IMR-90 (cell line): Measurements from ENCODE around the gene GAS7. TPM values are rescaled to one million over a fixed set of nuclear protein-coding genes. Genes with fewer than 3 reads are reported as not detected.

ENCODE experiments used
- ATAC-seq: fragments of 200-7000 bp; cut with Tn5 transposase; 2 replicates; pipeline ENCODE4 v1.9.1; 2020; ENCODE audit warnings: low read depth, mild to moderate bottlenecking, moderate library complexity
- BruUV-seq: library from RNA; stranded (reverse); fragments of 400-500 nt; replicated peaks from 2 replicates; lab custom pipeline; 2021; lab: Mats Ljungman, UMichigan
- CTCF ChIA-PET: fragments of 300-600 bp; formaldehyde crosslinking; extraction: SDS; loops from one replicate; lab custom pipeline; 2021; ENCODE audit warnings: antibody characterized with exemption; lab: Yijun Ruan, JAX
- POLR2A ChIA-PET: fragments of 300-600 bp; sonication (Branson Sonifier 250); formaldehyde crosslinking; loops from one replicate; lab custom pipeline; 2022; ENCODE audit warnings: antibody characterized with exemption; ENCODE audit not compliant: unreplicated experiment; lab: Charles Lee
- DNase-seq: peaks from one replicate; pipeline ENCODE4 v3.0.0; 2013
- H2AFZ ChIP-seq: replicated peaks from 2 replicates; pipeline ENCODE3; 2013; ENCODE audit warnings: low read length, mild to moderate bottlenecking; ENCODE audit not compliant: poor library complexity
- H2AK5ac ChIP-seq: 2 replicates; pipeline ENCODE4 v1.6.1; 2013; ENCODE audit warnings: low read depth, low read length, inconsistent platforms
- H2AK9ac ChIP-seq: replicated peaks from 2 replicates; pipeline ENCODE3; 2013; ENCODE audit warnings: mild to moderate bottlenecking, low read depth, low read length, moderate library complexity; ENCODE audit not compliant: poor library complexity
- H2BK120ac ChIP-seq: 2 replicates; pipeline ENCODE4 v1.6.1; 2013; ENCODE audit warnings: low read depth, low read length, inconsistent platforms
- H2BK15ac ChIP-seq: 3 replicates; pipeline ENCODE4 v1.6.1; 2013; ENCODE audit warnings: low read depth, low read length, inconsistent platforms
- H2BK20ac ChIP-seq: 2 replicates; pipeline ENCODE4 v1.6.1; 2013; ENCODE audit warnings: low read depth, mild to moderate bottlenecking, inconsistent platforms, low read length, moderate library complexity
- H2BK5ac ChIP-seq: 2 replicates; pipeline ENCODE4 v1.6.1; 2013; ENCODE audit warnings: mild to moderate bottlenecking, low read depth, low read length, inconsistent platforms; ENCODE audit not compliant: poor library complexity, severe bottlenecking
- H3K14ac ChIP-seq: replicated peaks from 2 replicates; pipeline ENCODE4 v1.6.1; 2013; ENCODE audit warnings: low read depth, low read length, inconsistent platforms
- H3K18ac ChIP-seq: 2 replicates; pipeline ENCODE4 v1.6.1; 2013; ENCODE audit warnings: low read depth, low read length, control low read depth
- H3K23ac ChIP-seq: 2 replicates; pipeline ENCODE4 v1.6.1; 2013; ENCODE audit warnings: low read depth, low read length, inconsistent platforms
- H3K27ac ChIP-seq: 2 replicates; pipeline ENCODE4 v1.5.1; 2013; ENCODE audit warnings: mild to moderate bottlenecking, control low read depth, low read length; ENCODE audit not compliant: insufficient read depth
- H3K27me3 ChIP-seq: 2 replicates; pipeline ENCODE4 v1.6.1; 2013; ENCODE audit warnings: low read length; ENCODE audit not compliant: control insufficient read depth, insufficient read depth
- H3K36me3 ChIP-seq: 2 replicates; pipeline ENCODE4 v1.6.1; 2013; ENCODE audit warnings: low read length, mixed read lengths; ENCODE audit not compliant: control insufficient read depth, insufficient read depth
- H3K4ac ChIP-seq: 2 replicates; pipeline ENCODE4 v1.6.1; 2013; ENCODE audit warnings: low read depth, low read length, inconsistent platforms
- H3K4me1 ChIP-seq: 2 replicates; pipeline ENCODE4 v1.6.1; 2013; ENCODE audit warnings: low read length, mixed read lengths; ENCODE audit not compliant: control insufficient read depth, insufficient read depth
- H3K4me2 ChIP-seq: 2 replicates; pipeline ENCODE4 v1.6.1; 2013; ENCODE audit warnings: low read depth, mild to moderate bottlenecking, control low read depth, low read length, moderate library complexity
- H3K4me3 ChIP-seq: 2 replicates; pipeline ENCODE4 v1.5.1; 2013; ENCODE audit warnings: low read depth, mild to moderate bottlenecking, control low read depth, low read length, moderate library complexity; ENCODE audit not compliant: insufficient read depth
- H3K56ac ChIP-seq: 2 replicates; pipeline ENCODE4 v1.6.1; 2013; ENCODE audit warnings: low read length, inconsistent platforms; ENCODE audit not compliant: insufficient read depth; ENCODE audit errors: extremely low read depth
- H3K79me1 ChIP-seq, 2 experiments: 2 replicates each; pipeline ENCODE4 v1.6.1; 2013; ENCODE audit warnings: low read length in 2 of 2, inconsistent platforms in 1 of 2, low read depth in 1 of 2
- H3K9ac ChIP-seq: 2 replicates; pipeline ENCODE4 v1.6.1; 2013; ENCODE audit warnings: low read depth, low read length, control low read depth
- H3K9me1 ChIP-seq: 2 replicates; pipeline ENCODE4 v1.6.1; 2013; ENCODE audit warnings: low read length, inconsistent platforms; ENCODE audit not compliant: insufficient read depth
- H3K9me3 ChIP-seq: 2 replicates; pipeline ENCODE4 v1.6.1; 2013; ENCODE audit warnings: low read length; ENCODE audit not compliant: control insufficient read depth, insufficient read depth
- H4K20me1 ChIP-seq: 2 replicates; pipeline ENCODE4 v1.6.1; 2013; ENCODE audit warnings: low read length, inconsistent platforms; ENCODE audit not compliant: insufficient read depth
- H4K5ac ChIP-seq: 2 replicates; pipeline ENCODE4 v1.6.1; 2013; ENCODE audit warnings: mild to moderate bottlenecking, low read depth, low read length, control low read depth
- H4K8ac ChIP-seq, 2 experiments: 2 replicates each; pipeline ENCODE4 v1.6.1; 2013; ENCODE audit warnings: low read depth in 2 of 2, low read length in 2 of 2, control low read depth in 1 of 2, inconsistent platforms in 1 of 2
- H4K91ac ChIP-seq: 2 replicates; pipeline ENCODE4 v1.6.1; 2013; ENCODE audit warnings: low read depth, low read length, inconsistent platforms; ENCODE audit not compliant: insufficient read depth
- BHLHE40 ChIP-seq: fragments of 150-350 bp; IDR thresholded peaks from 2 replicates; pipeline ENCODE4 v1.6.1; 2016; ENCODE audit warnings: mild to moderate bottlenecking, low read depth, low read length
- CEBPB ChIP-seq: IDR thresholded peaks from 2 replicates; pipeline ENCODE4 v1.6.1; 2012; ENCODE audit warnings: low read depth, low read length, improper control_type of control experiment
- CHD1 ChIP-seq: IDR thresholded peaks from 2 replicates; pipeline ENCODE4 v1.6.1; 2012; ENCODE audit warnings: low read depth, low read length, improper control_type of control experiment
- CTCF ChIP-seq: conservative IDR thresholded peaks from 2 replicates; pipeline ENCODE4 v1.5.1; 2012; ENCODE audit warnings: mild to moderate bottlenecking, low read depth, low read length, improper control_type of control experiment
- ELK1 ChIP-seq: fragments of 150-350 bp; IDR thresholded peaks from 2 replicates; pipeline ENCODE4 v1.6.1; 2016; ENCODE audit warnings: low read depth, mild to moderate bottlenecking, low read length, moderate library complexity, borderline replicate concordance
- MAFK ChIP-seq: IDR thresholded peaks from 2 replicates; pipeline ENCODE4 v1.6.1; 2012; ENCODE audit warnings: low read depth, low read length, improper control_type of control experiment
- MXI1 ChIP-seq: IDR thresholded peaks from 2 replicates; pipeline ENCODE4 v1.6.1; 2012; ENCODE audit warnings: low read depth, mild to moderate bottlenecking, low read length, moderate library complexity, borderline replicate concordance
- NFE2L2 ChIP-seq: fragments of 150-350 bp; IDR thresholded peaks from 2 replicates; pipeline ENCODE4 v1.6.1; 2016; ENCODE audit warnings: low read depth, mild to moderate bottlenecking, low read length
- POLR2A ChIP-seq: IDR thresholded peaks from 2 replicates; pipeline ENCODE4 v1.6.1; 2012; ENCODE audit warnings: mild to moderate bottlenecking, low read depth, low read length
- RAD21 ChIP-seq: IDR thresholded peaks from 2 replicates; pipeline ENCODE4 v1.6.1; 2012; ENCODE audit warnings: low read length, improper control_type of control experiment
- RCOR1 ChIP-seq: IDR thresholded peaks from 2 replicates; pipeline ENCODE4 v1.6.1; 2012; ENCODE audit warnings: mild to moderate bottlenecking, low read length, improper control_type of control experiment; ENCODE audit not compliant: insufficient replicate concordance
- RFX5 ChIP-seq: IDR thresholded peaks from 2 replicates; pipeline ENCODE4 v1.8.0; 2012; ENCODE audit warnings: low read depth, mild to moderate bottlenecking, low read length, moderate library complexity
- SMC3 ChIP-seq: fragments of 150-350 bp; IDR thresholded peaks from 2 replicates; pipeline ENCODE4 v1.6.1; 2016; ENCODE audit warnings: low read depth, mild to moderate bottlenecking, antibody characterized with exemption, low read length, moderate library complexity
- WGBS, 2 experiments: methylation state at CpG; one replicate each; pipeline versions ENCODE4 v1.1.5 to v1.1.7; 2013; ENCODE audit warnings: missing lambda C conversion rate in 2 of 2; ENCODE audit not compliant: insufficient read length in 1 of 2; ENCODE audit errors: extremely low coverage in 2 of 2; 5-methylcytosine and 5-hydroxymethylcytosine counted together
- dilution Hi-C: fragments of 300-500 bp; cut with HindIII; formaldehyde crosslinking; loops from one replicate; pipeline ENCODE4 v1.14.3; 2018; ENCODE audit warnings: low sequenced_read_pairs; ENCODE audit not compliant: unreplicated experiment
- in situ Hi-C: fragments of 300-500 bp; cut with MboI; formaldehyde crosslinking; loops from 3 replicates; pipeline ENCODE4 v1.14.3; 2019; ENCODE audit warnings: low sequenced_read_pairs, inconsistent platforms, mixed read lengths
- intact Hi-C: fragments of 100-400 bp; cut with micrococcal nuclease; formaldehyde crosslinking; loops from 2 replicates; pipeline ENCODE4 v1.10.0; 2022
- polyA plus RNA-seq, 3 experiments: library from polyadenylated mRNA; depleted of rRNA; stranded (reverse); fragments of >200 nt; gene quantifications; 2 replicates each; pipeline ENCODE4 v1.2.3, GENCODE V29; 2012; ENCODE audit warnings: low replicate concordance in 1 of 3
- total RNA-seq: library from RNA; depleted of rRNA; stranded (reverse); fragments of >200 nt; gene quantifications from 2 replicates; pipeline ENCODE4 v1.2.3, GENCODE V29; 2012
- TF ChIP-seq, protein P1 (sequence below): fragments of 150-350 bp; IDR thresholded peaks from 2 replicates; pipeline ENCODE4 v1.6.1; 2017; ENCODE audit warnings: mild to moderate bottlenecking, antibody characterized with exemption, low read length, low read depth

The GAS7 gene
- total and polyA plus RNA-seq, 2 of the 4 experiments (the other 2 are of a cell fraction) = 4.6 to 5.0 TPM

DNA sequence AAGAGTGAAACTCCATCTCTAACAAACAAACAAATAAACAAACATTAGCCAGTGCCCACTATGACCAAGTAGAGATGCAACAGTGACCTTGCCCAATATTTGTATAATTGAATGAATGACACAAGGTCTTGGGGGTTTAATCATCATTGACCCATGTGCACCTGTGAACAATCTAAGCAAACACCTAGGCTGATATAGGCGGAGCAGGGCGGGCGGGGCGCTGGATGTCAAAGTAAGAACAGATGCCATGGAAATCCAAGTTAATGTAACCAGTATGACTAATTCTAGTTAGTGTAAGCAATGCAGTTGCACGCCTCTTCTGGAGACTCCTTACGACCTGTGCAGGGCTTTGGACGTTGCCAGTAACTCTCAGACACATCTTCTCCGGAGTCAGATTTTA lies 310.9 kb downstream of the GAS7 start:
- H3K9me1 ChIP-seq = no peaks in the 10 kb centered on the region
- no peaks in the 10 kb centered on the region for H3K79me1 ChIP-seq
- H4K8ac ChIP-seq = no peak overlapping the region
- dilution Hi-C loops = no loop called here
- H2BK15ac ChIP-seq = no peak overlapping the region
- H3K4me3 ChIP-seq = no peak overlapping the region
- H2BK120ac ChIP-seq = no peak overlapping the region
- no TSS peak for BruUV-seq
- in situ Hi-C loops = no loop called here
- no peak overlapping the region for H3K9ac ChIP-seq
- no peak overlapping the region for H2BK5ac ChIP-seq
- H3K9me3 ChIP-seq = peaks cover 3% of the 10 kb centered on the region
- H3K4me1 ChIP-seq = no peaks in the 10 kb centered on the region
- H2AFZ ChIP-seq = no peak overlapping the region
- H2AK9ac ChIP-seq = no peak overlapping the region
- ATAC-seq (no peak), DNase-seq (no peak)
- H3K36me3 ChIP-seq = no peaks in the 10 kb centered on the region
- WGBS, 2 experiments = 78% methylated on average over 6 of the region's 8 CpGs; no CpG with 5 or more reads in 1 of the 2 experiments
- no peak overlapping the region for H3K4ac ChIP-seq
- H3K14ac ChIP-seq = no peak overlapping the region
- H3K27me3 ChIP-seq = no peaks in the 10 kb centered on the region
- POLR2A ChIA-PET = no interaction called here
- intact Hi-C loops = no loop called here
- H3K27ac ChIP-seq = no peak overlapping the region
- H3K4me2 ChIP-seq = no peak overlapping the region
- no peak overlapping the region for H2AK5ac ChIP-seq
- no peak overlapping the region for H3K56ac ChIP-seq
- CTCF ChIA-PET = no interaction called here
- no peak for TF ChIP-seq CEBPB
- TF ChIP-seq, protein P1, sequence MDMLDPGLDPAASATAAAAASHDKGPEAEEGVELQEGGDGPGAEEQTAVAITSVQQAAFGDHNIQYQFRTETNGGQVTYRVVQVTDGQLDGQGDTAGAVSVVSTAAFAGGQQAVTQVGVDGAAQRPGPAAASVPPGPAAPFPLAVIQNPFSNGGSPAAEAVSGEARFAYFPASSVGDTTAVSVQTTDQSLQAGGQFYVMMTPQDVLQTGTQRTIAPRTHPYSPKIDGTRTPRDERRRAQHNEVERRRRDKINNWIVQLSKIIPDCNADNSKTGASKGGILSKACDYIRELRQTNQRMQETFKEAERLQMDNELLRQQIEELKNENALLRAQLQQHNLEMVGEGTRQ = no peak
- no peak for TF ChIP-seq RFX5
- no peak for TF ChIP-seq RAD21
- TF ChIP-seq RCOR1 = no peak
- no peak for TF ChIP-seq ELK1
- TF ChIP-seq MXI1 = no peak
- TF ChIP-seq CTCF = no peak
- TF ChIP-seq SMC3 = no peak
- no peak for TF ChIP-seq MAFK
- no peak for TF ChIP-seq CHD1
- TF ChIP-seq BHLHE40 = no peak
- TF ChIP-seq NFE2L2 = no peak
- TF ChIP-seq POLR2A = no peak
- no peak overlapping the region for H2BK20ac ChIP-seq
- H4K91ac ChIP-seq = no peak overlapping the region
- H3K18ac ChIP-seq = no peak overlapping the region
- H4K5ac ChIP-seq = no peak overlapping the region
- H3K23ac ChIP-seq = no peak overlapping the region
- no peaks in the 10 kb centered on the region for H4K20me1 ChIP-seq
